Gastrocnemius medialis (tissue), 4 donors: ENCODE data around the gene XPO6.

Source experiments
- CTCF ChIP-seq, 5 experiments: fragments of 450-650 bp in 3 of 5; fragments of 200-600 bp in 2 of 5; sonication (generic) in 2 of 5; IDR thresholded peaks in 4 of 5; conservative IDR thresholded peaks in 1 of 5; 1 replicate in 4 of 5; 2 replicates in 1 of 5; pipeline ENCODE4 v1.5.1; 2016 to 2019; ENCODE audit warnings: antibody characterized with exemption in 5 of 5, mild to moderate bottlenecking in 3 of 5, moderate library complexity in 3 of 5
- POLR2A ChIP-seq, 2 donors: fragments of 450-650 bp; IDR thresholded peaks; one replicate each; pipeline ENCODE4 v1.6.1; 2017; ENCODE audit warnings: antibody characterized with exemption in 2 of 2, mild to moderate bottlenecking in 2 of 2, moderate library complexity in 2 of 2

- TF ChIP-seq CTCF (IDR thresholded peaks at IDR 0.05 in 4 of 5, conservative IDR thresholded peaks at IDR 0.05 in 1 of 5), result no peak
- no peak for TF ChIP-seq POLR2A (IDR thresholded peaks at IDR 0.05)
These were observed 27.1 kb downstream of the XPO6 start for GRCh38 chr16:28184625-28185024.
